ENCODE data around the gene PCA3. TPM values are rescaled to one million over a fixed set of nuclear protein-coding genes. Genes with fewer than 3 reads are reported as not detected.

Gene PCA3
- total RNA-seq, 4 donors from 2014 or later, result not detected

- WGBS, 2 donors, result 51 to 54% methylated on average over 6 of the region's 6 CpGs
- intact Hi-C loops (cut with DNase I), result no loop called here
- no peak for DNase-seq
Observed at GRCh38 chr9:76756268-76756640, 8.0 kb upstream of the PCA3 start.

DNA sequence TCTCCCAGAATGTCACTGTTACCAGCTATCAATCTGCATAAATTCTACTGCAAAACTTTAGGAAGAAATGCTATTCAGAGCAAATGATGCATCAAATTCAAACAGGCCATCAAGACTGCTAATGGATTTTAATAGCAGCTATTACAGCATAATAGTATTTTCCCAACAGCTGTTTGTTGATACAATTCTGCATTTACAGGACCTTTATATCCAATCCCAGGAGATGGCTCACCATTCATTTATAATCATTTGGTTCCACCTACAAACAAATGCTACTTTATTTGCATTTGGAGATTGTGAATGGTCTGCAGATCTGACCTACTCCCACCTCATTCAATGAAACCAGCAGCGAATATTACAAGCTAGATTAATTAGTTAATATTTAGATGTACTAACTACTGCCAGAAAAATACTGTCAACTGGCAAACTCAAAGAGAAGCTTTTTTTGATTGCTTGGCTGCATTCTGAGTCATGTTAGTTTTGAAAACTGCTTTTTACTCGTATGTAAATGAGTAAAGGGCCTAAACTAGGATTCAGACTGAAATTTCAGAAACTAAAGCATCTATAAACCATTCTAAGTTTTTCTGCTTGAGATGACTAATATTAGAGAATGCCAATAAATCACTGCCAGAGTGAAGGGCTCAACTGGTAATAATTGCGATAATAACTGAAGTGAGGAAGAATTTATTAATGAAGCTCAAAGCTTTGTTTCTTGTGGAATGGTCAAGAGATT lies 7.1 kb upstream of the PCA3 start:
- TF ChIP-seq, protein P1, sequence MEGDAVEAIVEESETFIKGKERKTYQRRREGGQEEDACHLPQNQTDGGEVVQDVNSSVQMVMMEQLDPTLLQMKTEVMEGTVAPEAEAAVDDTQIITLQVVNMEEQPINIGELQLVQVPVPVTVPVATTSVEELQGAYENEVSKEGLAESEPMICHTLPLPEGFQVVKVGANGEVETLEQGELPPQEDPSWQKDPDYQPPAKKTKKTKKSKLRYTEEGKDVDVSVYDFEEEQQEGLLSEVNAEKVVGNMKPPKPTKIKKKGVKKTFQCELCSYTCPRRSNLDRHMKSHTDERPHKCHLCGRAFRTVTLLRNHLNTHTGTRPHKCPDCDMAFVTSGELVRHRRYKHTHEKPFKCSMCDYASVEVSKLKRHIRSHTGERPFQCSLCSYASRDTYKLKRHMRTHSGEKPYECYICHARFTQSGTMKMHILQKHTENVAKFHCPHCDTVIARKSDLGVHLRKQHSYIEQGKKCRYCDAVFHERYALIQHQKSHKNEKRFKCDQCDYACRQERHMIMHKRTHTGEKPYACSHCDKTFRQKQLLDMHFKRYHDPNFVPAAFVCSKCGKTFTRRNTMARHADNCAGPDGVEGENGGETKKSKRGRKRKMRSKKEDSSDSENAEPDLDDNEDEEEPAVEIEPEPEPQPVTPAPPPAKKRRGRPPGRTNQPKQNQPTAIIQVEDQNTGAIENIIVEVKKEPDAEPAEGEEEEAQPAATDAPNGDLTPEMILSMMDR (IDR thresholded peaks at IDR 0.05), result no peak
- TF ChIP-seq POLR2A (IDR thresholded peaks at IDR 0.05), result no peak
- Histone ChIP-seq H3K4me1 (peaks cover 0 to 4% (median 0%) of the 10 kb centered on the region in 3 donors), H3K9me3 (no peaks in the 10 kb centered on the region), H3K27me3 (no peaks in the 10 kb centered on the region), H3K27ac (no peak overlapping the region), H3K4me3 (no peak overlapping the region), H3K36me3 (no peaks in the 10 kb centered on the region)
- 62 to 65% methylated on average over 3 of the region's 3 CpGs for WGBS, 2 donors
- intact Hi-C loops (cut with DNase I), result no loop called here
- DNase-seq, result no peak

More at GRCh38 chr9:76756268-76756640, 8.0 kb upstream of the PCA3 start:
- TF ChIP-seq, protein P1 (IDR thresholded peaks at IDR 0.05), result no peak
- TF ChIP-seq POLR2A (IDR thresholded peaks at IDR 0.05), result no peak
- H3K36me3 ChIP-seq, result no peaks in the 10 kb centered on the region
- H3K27me3 ChIP-seq, result no peaks in the 10 kb centered on the region
- no peaks in the 10 kb centered on the region for H3K9me3 ChIP-seq
- no peak overlapping the region for H3K4me3 ChIP-seq
- peaks cover 0 to 4% (median 0%) of the 10 kb centered on the region in 3 donors for H3K4me1 ChIP-seq
- H3K27ac ChIP-seq, result no peak overlapping the region

- no peaks in the 10 kb centered on the region for H3K27me3 ChIP-seq
- TF ChIP-seq, protein P1 (IDR thresholded peaks at IDR 0.05), result no peak
- TF ChIP-seq POLR2A (IDR thresholded peaks at IDR 0.05), result no peak
- H3K27ac ChIP-seq, result no peak overlapping the region
- DNase-seq, result no peak
- intact Hi-C loops (cut with DNase I), result no loop called here
- WGBS, 2 donors, result 50 to 51% methylated on average over 4 of the region's 4 CpGs
- no peaks in the 10 kb centered on the region for H3K36me3 ChIP-seq
- H3K4me1 ChIP-seq, result peaks cover 0 to 4% (median 0%) of the 10 kb centered on the region in 3 donors
- no peaks in the 10 kb centered on the region for H3K9me3 ChIP-seq
- no peak overlapping the region for H3K4me3 ChIP-seq
Observed at GRCh38 chr9:76758476-76758875, 5.8 kb upstream of the PCA3 start.

DNA sequence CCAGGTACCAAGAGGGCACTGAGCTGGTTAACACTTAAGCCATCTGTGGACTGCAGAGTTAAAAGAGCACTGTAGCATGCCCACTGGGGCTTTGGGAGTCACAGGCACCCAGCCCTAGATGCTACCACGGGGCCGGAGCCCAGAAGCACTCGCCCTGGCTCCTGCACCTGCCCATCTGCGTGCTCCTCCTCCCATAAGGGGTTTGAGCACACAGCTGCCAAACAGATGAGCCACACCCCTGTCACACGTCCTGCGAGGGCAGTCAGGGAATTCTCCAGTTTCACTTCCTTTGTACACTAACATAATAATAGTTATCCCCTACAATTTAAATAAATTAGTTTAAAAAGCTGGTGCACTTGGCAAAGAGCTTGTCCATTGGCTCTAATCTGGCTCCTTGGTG lies 4.5 kb upstream of the PCA3 start:
- H3K9me3 ChIP-seq, result no peaks in the 10 kb centered on the region
- intact Hi-C loops (cut with DNase I), result no loop called here
- no peak overlapping the region for H3K4me3 ChIP-seq
- 37% methylated on average over 6 of the region's 6 CpGs; no CpG with 5 or more reads in 1 of the 2 donors for WGBS, 2 donors
- H3K36me3 ChIP-seq, result no peaks in the 10 kb centered on the region
- TF ChIP-seq, protein P1 (IDR thresholded peaks at IDR 0.05), result no peak
- TF ChIP-seq POLR2A (IDR thresholded peaks at IDR 0.05), result no peak
- H3K27me3 ChIP-seq, result no peaks in the 10 kb centered on the region
- peaks cover 0 to 4% (median 0%) of the 10 kb centered on the region in 3 donors for H3K4me1 ChIP-seq
- H3K27ac ChIP-seq, result no peak overlapping the region
- no peak for DNase-seq

GRCh38 chr9:76761448-76761847 lies 2.8 kb upstream of the PCA3 start:
- no peaks in the 10 kb centered on the region for H3K27me3 ChIP-seq
- no peak for DNase-seq
- H3K9me3 ChIP-seq, result no peaks in the 10 kb centered on the region
- H3K4me3 ChIP-seq, result no peak overlapping the region
- TF ChIP-seq, protein P1 (IDR thresholded peaks at IDR 0.05), result peak in 1 of 6 experiments; percentile 13
- TF ChIP-seq POLR2A (IDR thresholded peaks at IDR 0.05), result no peak
- H3K4me1 ChIP-seq, result peaks cover 0 to 4% (median 0%) of the 10 kb centered on the region in 3 donors
- intact Hi-C loops (cut with DNase I), result no loop called here
- H3K27ac ChIP-seq, result no peak overlapping the region
- 7 to 13% methylated on average over 1 of the region's 1 CpG for WGBS, 2 donors
- H3K36me3 ChIP-seq, result no peaks in the 10 kb centered on the region
